ENCODE data around the gene SLC23A2.
"Not testable (repeated sequence)": the region's sequence is repeated elsewhere in the genome, so short reads cannot be mapped to it uniquely, and the experiment has no call there.

Gene SLC23A2

GRCh38 chr20:5005326-5005725, 4.0 kb upstream of the SLC23A2 start:
- no peak for DNase-seq

- not testable (repeated sequence) for DNase-seq
Observed at GRCh38 chr20:5004825-5005224, 3.5 kb upstream of the SLC23A2 start.

GRCh38 chr20:5003626-5004025, 2.3 kb upstream of the SLC23A2 start:
- DNase-seq, result no peak

GRCh38 chr20:5002077-5002413, 735 bp upstream of the SLC23A2 start:
- DNase-seq, result no peak

- DNase-seq, result no peak
Observed at GRCh38 chr20:5000263-5001173, 792 bp downstream of the SLC23A2 start.

- peak; percentile 49 for DNase-seq
Observed at GRCh38 chr20:4999788-5000187, 1.5 kb downstream of the SLC23A2 start.

GRCh38 chr20:4998160-4998651, 3.1 kb downstream of the SLC23A2 start:
- DNase-seq, result no peak

- no peak for DNase-seq
Observed at GRCh38 chr20:4997222-4997621, 4.1 kb downstream of the SLC23A2 start.

- DNase-seq, result no peak
Observed at GRCh38 chr20:4989570-4989969, 11.7 kb downstream of the SLC23A2 start.

- DNase-seq, result no peak
Observed at GRCh38 chr20:4987130-4987529, 14.2 kb downstream of the SLC23A2 start.

GRCh38 chr20:4985658-4986057, 15.7 kb downstream of the SLC23A2 start:
- no peak for DNase-seq

GRCh38 chr20:4982281-4982680, 19.0 kb downstream of the SLC23A2 start:
- no peak for DNase-seq

- DNase-seq, result no peak
Observed at GRCh38 chr20:4979841-4980410, 21.4 kb downstream of the SLC23A2 start.

GRCh38 chr20:4978050-4978918, 23.0 kb downstream of the SLC23A2 start:
- no peak for DNase-seq

GRCh38 chr20:4976014-4976413, 25.3 kb downstream of the SLC23A2 start:
- not testable (repeated sequence) for DNase-seq

- no peak for DNase-seq
Observed at GRCh38 chr20:4973330-4974097, 27.8 kb downstream of the SLC23A2 start.

- peak; percentile 54 for DNase-seq
Observed at GRCh38 chr20:4972506-4973251, 28.6 kb downstream of the SLC23A2 start.

GRCh38 chr20:4971064-4971463, 30.2 kb downstream of the SLC23A2 start:
- no peak for DNase-seq

- DNase-seq, result no peak
Observed at GRCh38 chr20:4967752-4968477, 33.4 kb downstream of the SLC23A2 start.

- DNase-seq, result no peak
Observed at GRCh38 chr20:4966826-4967751, 34.2 kb downstream of the SLC23A2 start.

All from COR-L47 (cell line).